GM21360 (cell line): Measurements from ENCODE around the gene PRRC2C.
A peak's percentile ranks its signal among the peaks of the same experiment; 100 is the strongest.
"Not testable (repeated sequence)": the region's sequence is repeated elsewhere in the genome, so short reads cannot be mapped to it uniquely, and the experiment has no call there.

Source experiments
- ATAC-seq: cut with Tn5 transposase; IDR thresholded peaks from one replicate; pipeline ENCODE4 v1.9.1; 2021; ENCODE audit warnings: mild to moderate bottlenecking, moderate library complexity; ENCODE audit not compliant: unreplicated experiment

PRRC2C gene

GRCh38 chr1:171485375-171486047 lies at the start of gene PRRC2C:
Gene PRRC2C, plus strand, starts transcription at chr1:171485530. Its CDS starts 26,559 bp downstream, at chr1:171512089.
- peak; percentile 95 for ATAC-seq

DNA sequence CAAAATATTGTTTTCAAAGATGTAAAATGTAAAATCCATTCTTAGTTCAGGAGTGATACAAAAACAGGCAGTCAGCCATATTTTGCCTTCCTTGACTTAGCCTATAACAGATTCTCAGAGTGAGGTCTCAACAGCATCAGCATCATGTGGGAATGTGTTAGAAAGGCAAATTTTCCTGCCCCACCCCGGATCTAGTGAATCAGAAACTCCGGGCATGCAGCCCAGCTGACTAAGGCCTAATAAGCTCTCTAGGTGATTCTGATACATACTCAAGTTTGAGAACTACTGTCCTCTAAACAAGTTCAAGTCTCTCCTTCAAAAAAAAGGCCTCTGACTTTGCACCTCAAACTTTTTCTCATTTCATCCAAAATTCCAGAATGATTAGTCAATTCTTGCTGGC lies 46.9 kb upstream of the PRRC2C start:
- ATAC-seq: no peak

GRCh38 chr1:171440201-171440600 lies 45.1 kb upstream of the PRRC2C start:
- not testable (repeated sequence) for ATAC-seq

GRCh38 chr1:171441278-171441895 lies 43.9 kb upstream of the PRRC2C start:
- ATAC-seq: not testable (repeated sequence)

- no peak for ATAC-seq
These were observed 38.9 kb upstream of the PRRC2C start for GRCh38 chr1:171446386-171446785.

DNA sequence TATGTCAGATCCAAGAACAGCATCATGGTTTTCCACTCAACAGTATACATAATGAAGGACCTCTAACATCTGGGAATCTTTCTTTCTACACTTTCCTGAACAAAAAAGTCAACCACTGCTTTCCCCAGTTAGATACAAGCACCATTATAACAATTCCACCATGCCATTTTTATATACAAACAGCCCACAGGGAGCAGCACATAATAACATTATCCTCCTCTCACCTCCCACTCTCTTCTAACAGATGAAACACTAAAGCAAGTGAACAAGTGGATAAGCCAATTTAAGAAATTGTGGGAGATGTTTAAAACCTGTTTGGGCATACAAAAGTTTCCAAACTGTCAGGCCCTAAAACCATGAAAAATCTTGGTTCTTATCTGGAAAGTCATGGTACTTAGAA lies 29.4 kb upstream of the PRRC2C start:
- no peak for ATAC-seq

- no peak for ATAC-seq
These were observed 27.9 kb upstream of the PRRC2C start for GRCh38 chr1:171457412-171457811.

- ATAC-seq: no peak
These were observed 25.2 kb upstream of the PRRC2C start for GRCh38 chr1:171460018-171460620.

DNA sequence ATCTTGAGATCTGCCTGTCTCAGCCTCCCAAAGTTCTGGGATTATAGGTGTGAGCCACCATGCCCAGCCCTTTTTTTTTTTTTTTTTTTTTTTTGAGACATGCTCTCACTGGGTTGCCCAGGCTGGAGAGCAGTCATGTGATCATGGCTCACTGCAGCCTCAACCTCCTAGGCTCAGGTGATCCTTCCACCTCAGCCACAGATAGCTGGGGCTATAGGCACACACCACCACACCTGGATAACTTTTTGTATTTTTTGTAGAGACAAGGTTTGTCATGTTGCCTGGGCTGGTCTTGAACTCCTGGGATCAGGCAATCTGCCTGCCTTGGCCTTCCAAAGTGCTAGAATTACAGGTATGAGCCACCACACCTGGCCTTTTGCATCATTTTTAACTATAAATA lies 17.7 kb upstream of the PRRC2C start:
- ATAC-seq: no peak

DNA sequence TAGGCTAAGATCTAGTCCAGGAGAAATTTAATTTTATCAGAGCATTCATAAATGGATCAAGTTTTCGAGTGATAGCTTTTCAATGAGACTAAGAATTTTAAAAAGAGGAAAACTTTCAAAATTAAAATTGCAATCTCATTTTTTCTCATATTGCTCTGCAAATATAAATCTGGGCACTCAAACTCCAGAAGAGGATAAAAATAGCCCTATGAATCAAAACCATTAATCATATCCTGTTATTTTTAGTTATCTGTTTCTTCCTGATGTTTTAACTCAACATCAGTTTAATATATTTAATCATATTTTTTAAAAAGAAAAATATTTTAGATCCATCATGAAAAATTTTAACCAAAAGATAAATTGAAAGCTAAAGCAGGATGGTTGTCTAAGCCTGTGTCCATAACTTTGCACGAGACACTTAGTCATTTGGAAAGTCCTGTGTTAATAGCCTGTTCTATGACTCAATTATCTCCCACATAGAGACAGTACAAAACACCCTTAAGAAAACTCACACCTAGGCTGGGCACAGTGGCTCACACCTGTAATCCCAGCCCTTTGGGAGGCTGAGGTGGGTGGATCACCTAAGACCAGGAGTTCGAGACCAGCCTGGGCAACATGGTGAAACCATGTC lies 17.1 kb upstream of the PRRC2C start:
- peak; percentile 76 for ATAC-seq

GRCh38 chr1:171470726-171471125 lies 14.6 kb upstream of the PRRC2C start:
- no peak for ATAC-seq

GRCh38 chr1:171472183-171472647 lies 13.1 kb upstream of the PRRC2C start:
- no peak for ATAC-seq

- ATAC-seq: no peak
These were observed 8.5 kb upstream of the PRRC2C start for GRCh38 chr1:171476829-171477228.

DNA sequence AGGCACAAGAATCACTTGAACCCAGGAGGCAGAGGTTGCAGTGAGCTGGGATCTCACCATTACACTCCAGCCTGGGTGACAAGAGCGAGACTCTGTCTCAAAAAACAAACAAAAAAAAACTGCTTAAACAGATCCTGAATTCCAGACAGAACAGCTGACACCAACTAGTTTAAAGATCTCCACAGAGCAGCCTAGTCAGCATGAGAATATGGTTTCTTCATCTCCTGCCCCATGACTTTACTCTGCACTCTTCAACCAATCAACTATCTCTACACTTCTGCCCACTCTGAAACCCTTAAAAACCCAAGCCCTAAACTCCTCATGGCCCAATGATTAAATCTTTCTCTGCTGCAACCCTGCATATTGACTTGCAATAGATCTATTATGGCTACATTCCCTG lies 7.5 kb upstream of the PRRC2C start:
- no peak for ATAC-seq

DNA sequence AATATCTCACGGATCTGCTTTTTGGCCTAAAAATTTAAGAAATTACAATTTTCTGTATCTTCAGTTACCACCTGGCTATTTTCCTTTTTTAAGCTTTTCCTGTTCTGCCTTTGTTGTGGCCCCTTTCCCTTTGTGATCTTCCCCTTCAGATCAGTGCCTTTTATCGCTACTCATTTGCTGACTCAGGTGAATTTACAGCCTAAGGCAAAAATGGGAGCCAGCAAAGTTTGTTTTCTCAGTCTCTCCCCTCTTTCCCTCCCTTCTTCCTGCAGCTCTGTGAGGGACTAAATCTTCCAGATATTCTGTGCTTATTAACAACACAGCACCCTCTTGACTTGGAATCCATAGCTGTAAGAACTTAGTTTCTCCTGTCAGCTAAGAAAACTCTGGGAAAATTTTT lies 5.3 kb upstream of the PRRC2C start:
- no peak for ATAC-seq

- ATAC-seq: peak; percentile 51
These were observed 463 bp upstream of the PRRC2C start for GRCh38 chr1:171484760-171485374.

DNA sequence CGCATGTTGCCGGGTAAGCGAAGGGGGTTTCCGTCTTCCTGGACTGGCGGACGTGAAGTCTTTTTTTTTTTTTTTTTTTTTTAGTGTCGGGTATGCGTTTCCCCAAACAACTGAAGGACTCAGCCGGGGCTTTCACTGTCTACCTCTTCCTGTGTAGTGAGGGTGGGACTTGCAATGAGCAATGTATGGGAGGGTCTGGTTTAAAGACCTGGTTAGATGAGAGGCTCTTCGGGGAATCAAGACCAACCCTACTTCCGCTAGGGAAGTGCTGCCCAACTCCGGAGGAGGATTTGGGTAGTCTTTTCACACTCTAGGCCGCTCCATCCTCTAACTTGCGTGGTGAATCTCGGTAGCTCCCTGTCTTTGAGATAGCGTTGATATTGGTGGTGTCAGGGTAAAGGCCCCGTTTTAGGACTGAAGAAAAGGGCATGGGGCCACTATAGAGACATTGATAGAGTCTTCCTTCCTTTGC lies 754 bp downstream of the PRRC2C start:
- peak; percentile 35 for ATAC-seq

GRCh38 chr1:171487038-171487437 lies 1.7 kb downstream of the PRRC2C start:
- no peak for ATAC-seq

DNA sequence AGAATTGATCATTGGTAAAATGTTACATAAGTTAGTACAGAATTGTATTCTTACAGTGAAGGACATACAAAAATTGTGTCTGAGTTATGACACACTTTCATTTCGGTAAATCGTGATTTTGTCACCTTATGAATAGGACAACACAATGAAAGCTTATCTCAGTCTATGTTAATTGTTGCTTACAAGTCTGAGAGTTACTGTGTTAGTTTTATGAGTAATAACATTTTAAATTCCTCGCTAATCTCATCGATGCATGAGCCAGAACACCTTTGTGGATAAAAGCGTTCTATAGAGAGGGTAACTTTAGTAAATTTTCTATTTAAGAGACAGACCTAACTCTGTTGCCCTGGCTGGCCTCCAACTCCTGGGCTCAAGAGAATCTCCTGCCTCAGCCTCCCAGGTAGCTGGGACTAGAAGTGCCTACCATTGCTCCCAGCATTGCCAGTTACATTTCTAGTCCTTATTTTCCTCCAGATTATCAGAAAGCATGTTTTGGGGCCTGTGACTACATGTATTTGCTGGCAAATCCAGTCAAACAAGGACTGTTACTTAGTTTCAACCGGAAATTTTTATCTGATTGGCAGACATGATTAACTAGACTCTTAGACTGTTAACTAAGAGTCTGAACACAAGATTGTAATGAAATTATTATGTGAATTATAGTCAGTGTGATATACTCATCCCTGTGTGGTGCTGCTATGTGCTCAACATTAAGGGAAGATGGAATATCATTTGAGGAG lies 3.0 kb downstream of the PRRC2C start:
- ATAC-seq: no peak

DNA sequence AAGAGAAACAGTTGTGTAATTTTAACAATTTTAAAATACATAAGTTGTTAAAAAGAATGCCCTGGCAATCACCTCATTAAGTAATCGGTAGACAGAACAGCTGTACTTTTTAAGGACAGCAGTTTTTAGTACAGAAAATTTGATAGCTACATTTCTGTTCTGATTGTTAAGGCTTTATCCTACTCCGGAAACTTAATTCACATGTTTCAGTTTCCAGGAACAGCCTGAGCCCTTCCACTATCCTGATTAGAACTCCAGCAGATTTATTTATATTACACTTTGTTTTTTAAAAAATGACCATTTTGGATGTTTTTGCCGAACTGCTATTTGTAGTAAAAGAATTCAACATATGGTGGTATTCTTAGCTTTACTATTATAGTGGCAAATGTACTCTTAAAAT lies 8.7 kb downstream of the PRRC2C start:
- no peak for ATAC-seq
